A549 (cell line): ENCODE measurements around the gene C11orf58. TPM values are rescaled to one million over a fixed set of nuclear protein-coding genes. Genes with fewer than 3 reads are reported as not detected.

ENCODE experiments used
- ATAC-seq, 2 experiments: fragments of 200-7000 bp in 1 of 2; fragments of >200 bp in 1 of 2; cut with Nextera tagmentation in 1 of 2; cut with Tn5 transposase in 1 of 2; 3 replicates each; pipeline versions ENCODE4 v1.8.0 to v1.9.1; 2018 to 2020; ENCODE audit warnings: mild to moderate bottlenecking in 1 of 2, moderate library complexity in 1 of 2
- CTCF ChIA-PET: fragments of 300-600 bp; sonication (Branson Sonifier 250); formaldehyde crosslinking; extraction: SDS; loops from one replicate; lab custom pipeline; 2021; ENCODE audit warnings: antibody characterized with exemption, inconsistent platforms; lab: Yijun Ruan, JAX
- POLR2A ChIA-PET: fragments of 350-600 bp; formaldehyde crosslinking; extraction: SDS; loops from one replicate; lab custom pipeline; 2021; ENCODE audit warnings: antibody characterized with exemption, inconsistent platforms; lab: Yijun Ruan, JAX
- DNase-seq, 2 experiments: peaks; one replicate each; pipeline versions ENCODE4 v3.0.0 to v3.0.0-alpha.2; 2011 to 2016; ENCODE audit warnings: low read depth in 1 of 2, low spot score in 1 of 2
- FAIRE-seq: peaks from 2 replicates; lab custom pipeline; 2011; peaks lifted over from hg19 to GRCh38; lab: Jason Lieb, UNC
- H3K27ac ChIP-seq, 2 experiments: fragments of >200 bp; sonication (Bioruptor Twin); formaldehyde crosslinking; 3 replicates each; pipeline ENCODE4 v1.5.1; 2016 to 2017
- H3K4me1 ChIP-seq: fragments of >200 bp; sonication (Bioruptor Twin); formaldehyde crosslinking; 3 replicates; pipeline ENCODE4 v1.6.1; 2016
- H3K4me2 ChIP-seq: fragments of >200 bp; sonication (Bioruptor Twin); formaldehyde crosslinking; 3 replicates; pipeline ENCODE4 v1.6.1; 2016
- H3K4me3 ChIP-seq: fragments of >200 bp; sonication (Bioruptor Twin); formaldehyde crosslinking; 3 replicates; pipeline ENCODE4 v1.5.1; 2016
- H3K9me3 ChIP-seq: fragments of >200 bp; sonication (Bioruptor Twin); formaldehyde crosslinking; 3 replicates; pipeline ENCODE4 v1.6.1; 2016
- ESRRA ChIP-seq: fragments of 150-350 bp; IDR thresholded peaks from 2 replicates; pipeline ENCODE4 v1.6.1; 2014; ENCODE audit warnings: mild to moderate bottlenecking, low read length, borderline replicate concordance
- FOSL2 ChIP-seq, 2 experiments: fragments of 450-650 bp in 1 of 2; fragments of >200 bp in 1 of 2; sonication (Bioruptor Twin) in 1 of 2; formaldehyde crosslinking; IDR thresholded peaks; 2 replicates each; pipeline versions ENCODE4 v1.5.0 to v1.6.1; 2016 to 2020; ENCODE audit warnings: mild to moderate bottlenecking in 1 of 2, moderate library complexity in 1 of 2
- FOXS1 ChIP-seq: fragments of 250-450 bp; sonication (Bioruptor Pico); IDR thresholded peaks from 2 replicates; pipeline ENCODE4 v1.5.0; 2020; ENCODE audit warnings: mild to moderate bottlenecking, moderate library complexity
- HDAC2 ChIP-seq: fragments of 200-600 bp; sonication (generic); IDR thresholded peaks from 2 replicates; pipeline ENCODE4 v1.6.1; 2016
- HOXA7 ChIP-seq: fragments of 250-450 bp; sonication (Bioruptor Pico); IDR thresholded peaks from 2 replicates; pipeline ENCODE4 v1.5.0; 2020; ENCODE audit warnings: mild to moderate bottlenecking, moderate library complexity
- HOXB5 ChIP-seq: fragments of 250-450 bp; sonication (Bioruptor Pico); IDR thresholded peaks from 2 replicates; pipeline ENCODE4 v1.5.0; 2020; ENCODE audit warnings: mild to moderate bottlenecking, moderate library complexity
- JUN ChIP-seq, 2 experiments: fragments of >200 bp; sonication (Bioruptor Twin); formaldehyde crosslinking; IDR thresholded peaks; 2 replicates in 1 of 2; 3 replicates in 1 of 2; pipeline ENCODE4 v1.6.1; 2016 to 2017
- MAFK ChIP-seq: fragments of 450-650 bp; IDR thresholded peaks from 2 replicates; pipeline ENCODE4 v1.6.1; 2014; ENCODE audit not compliant: partially characterized antibody
- MAZ ChIP-seq: fragments of 150-350 bp; IDR thresholded peaks from 2 replicates; pipeline ENCODE4 v1.6.1; 2014; ENCODE audit warnings: antibody characterized with exemption, low read depth, low read length, borderline replicate concordance
- PHF8 ChIP-seq: fragments of 200-600 bp; sonication (generic); IDR thresholded peaks from 2 replicates; pipeline ENCODE4 v1.6.1; 2016; ENCODE audit warnings: low read depth, mild to moderate bottlenecking, antibody characterized with exemption, moderate library complexity, borderline replicate concordance
- POLR2A ChIP-seq: IDR thresholded peaks from 2 replicates; pipeline ENCODE4 v1.6.1; 2012; ENCODE audit warnings: mild to moderate bottlenecking, low read length
- RARB ChIP-seq: fragments of 250-450 bp; sonication (Bioruptor Pico); IDR thresholded peaks from 2 replicates; pipeline ENCODE4 v1.8.0; 2021; ENCODE audit warnings: mild to moderate bottlenecking, moderate library complexity
- RFX5 ChIP-seq: fragments of 450-650 bp; IDR thresholded peaks from 2 replicates; pipeline ENCODE4 v1.7.1; 2014; ENCODE audit warnings: antibody characterized with exemption, mild to moderate bottlenecking, moderate library complexity
- TFCP2L1 ChIP-seq: fragments of 250-450 bp; sonication (Bioruptor Pico); IDR thresholded peaks from 2 replicates; pipeline ENCODE4 v1.5.0; 2021; ENCODE audit warnings: mild to moderate bottlenecking
- ZC3H11A ChIP-seq: fragments of 450-650 bp; IDR thresholded peaks from 2 replicates; pipeline ENCODE4 v1.6.1; 2014; ENCODE audit warnings: antibody characterized with exemption, mild to moderate bottlenecking
- WGBS: methylation state at CpG from one replicate; pipeline ENCODE4 v1.1.6; 2017; ENCODE audit errors: missing lambda C conversion rate; 5-methylcytosine and 5-hydroxymethylcytosine counted together
- polyA minus RNA-seq: library from RNA; depleted of rRNA, polyadenylated mRNA; stranded (reverse); fragments of >200 nt; gene quantifications from 2 replicates; pipeline ENCODE4 v1.2.3, GENCODE V29; 2011; rRNA and poly(A)+ RNA removed
- polyA plus RNA-seq, 4 experiments: library from polyadenylated mRNA; depleted of rRNA in 3 of 4; stranded (reverse); fragments of >200 nt; fragmentation: RNase III in 1 of 4; extraction: RNeasy Plus Mini Kit Qiagen cat#74134 plus additional on column Dnase treatment in 1 of 4; gene quantifications; 2 replicates in 3 of 4; 3 replicates in 1 of 4; pipeline ENCODE4 v1.2.3, GENCODE V29; 2011 to 2017
- TF ChIP-seq, protein P1 (sequence below): IDR thresholded peaks from 2 replicates; pipeline ENCODE4 v1.6.1; 2012
- TF ChIP-seq, protein P2 (sequence below): fragments of 250-450 bp; sonication (Bioruptor Pico); IDR thresholded peaks from 2 replicates; pipeline ENCODE4 v1.5.0; 2021; ENCODE audit warnings: mild to moderate bottlenecking, moderate library complexity, borderline replicate concordance
- TF ChIP-seq, protein P3 (sequence below): IDR thresholded peaks from 2 replicates; pipeline ENCODE4 v1.6.1; 2012
- TF ChIP-seq, protein P4 (sequence below): fragments of 450-650 bp; IDR thresholded peaks from 2 replicates; pipeline ENCODE4 v1.6.1; 2014; ENCODE audit warnings: antibody characterized with exemption
- TF ChIP-seq, protein P5 (sequence below): fragments of >200 bp; sonication (Bioruptor Twin); formaldehyde crosslinking; IDR thresholded peaks from 3 replicates; pipeline ENCODE4 v1.6.1; 2016
- TF ChIP-seq, protein P6 (sequence below): fragments of 200-600 bp; sonication (generic); IDR thresholded peaks from 2 replicates; pipeline ENCODE4 v1.6.1; 2016; ENCODE audit warnings: antibody characterized with exemption, mild to moderate bottlenecking, moderate library complexity

Gene C11orf58
- 144 and 342 TPM in 2 replicates for polyA plus RNA-seq (2011; rRNA removed)
- 119 and 182 TPM in 2 replicates for polyA plus RNA-seq (2012; cell fraction: cytosol; rRNA removed)
- 24.9 and 41.3 TPM in 2 replicates for polyA plus RNA-seq (2012; cell fraction: nucleus; rRNA removed)
- polyA plus RNA-seq (2017; fragmentation: RNase III; extraction: RNeasy Plus Mini Kit Qiagen cat#74134 plus additional on column Dnase treatment), result 417 to 467 TPM (median 456 TPM) in 3 replicates
- 84.6 and 109 TPM in 2 replicates for polyA minus RNA-seq

DNA sequence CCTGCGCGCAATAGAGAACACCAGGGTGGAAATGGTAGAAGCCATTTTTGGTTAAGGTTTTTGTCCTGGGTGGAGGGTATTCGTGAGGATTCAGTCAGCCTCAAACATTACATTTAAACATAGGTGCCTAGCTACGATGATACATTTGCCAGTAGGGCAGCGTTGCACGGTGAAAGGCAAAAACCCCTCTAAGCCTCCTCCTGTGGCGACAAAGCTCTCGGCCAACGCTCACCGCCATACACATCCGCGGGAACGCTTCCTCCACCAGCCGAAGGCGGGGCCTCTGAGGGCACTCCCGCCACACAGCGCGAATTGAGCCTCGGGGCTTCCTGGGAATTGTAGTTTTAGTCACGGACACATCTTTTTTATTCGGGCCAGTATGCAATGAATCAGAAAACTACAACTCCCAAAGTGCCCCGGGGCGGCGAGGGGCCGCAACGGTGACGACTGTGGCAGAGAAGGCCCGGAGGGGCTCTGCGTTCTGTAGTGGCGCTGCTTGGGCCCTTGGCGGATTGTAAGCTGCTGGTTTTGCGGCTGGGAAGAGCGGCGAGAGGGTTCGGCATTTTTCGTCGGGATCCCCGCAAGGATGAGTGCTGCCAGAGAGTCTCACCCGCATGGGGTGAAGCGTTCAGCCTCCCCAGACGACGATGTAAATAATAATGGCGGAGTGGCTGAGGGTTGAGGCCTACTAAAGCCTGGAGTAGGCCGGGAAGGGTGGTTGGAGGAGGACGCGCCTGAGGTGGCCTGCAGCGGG lies at the start of gene C11orf58:
TSS of gene C11orf58 (plus strand) at position 455 of the 754 bp plus-strand sequence. CDS start at position 587, 132 bp downstream.
- POLR2A ChIA-PET, result interaction anchor here (0.5 to 1.3 kb wide), 5 partner anchors 12 to 505 kb away, joined by 3 read pairs; no protein-coding TSS in a partner anchor
- Histone ChIP-seq H3K4me3 (peak within 1 kb of the TSS; percentile 88), H3K27ac (peak within 1 kb of the TSS; percentile 92 to 97), H3K9me3 (no peaks in the 10 kb centered on the region), H3K4me1 (peaks cover 18% of the 10 kb centered on the region; the same call in 2 of the 3 replicates), H3K4me2 (peak within 1 kb of the TSS; percentile 86)
- 0 out of 2 replicates have a peak, but pooled peaks have one; percentile 24 for TF ChIP-seq MAZ
- TF ChIP-seq, protein P1, sequence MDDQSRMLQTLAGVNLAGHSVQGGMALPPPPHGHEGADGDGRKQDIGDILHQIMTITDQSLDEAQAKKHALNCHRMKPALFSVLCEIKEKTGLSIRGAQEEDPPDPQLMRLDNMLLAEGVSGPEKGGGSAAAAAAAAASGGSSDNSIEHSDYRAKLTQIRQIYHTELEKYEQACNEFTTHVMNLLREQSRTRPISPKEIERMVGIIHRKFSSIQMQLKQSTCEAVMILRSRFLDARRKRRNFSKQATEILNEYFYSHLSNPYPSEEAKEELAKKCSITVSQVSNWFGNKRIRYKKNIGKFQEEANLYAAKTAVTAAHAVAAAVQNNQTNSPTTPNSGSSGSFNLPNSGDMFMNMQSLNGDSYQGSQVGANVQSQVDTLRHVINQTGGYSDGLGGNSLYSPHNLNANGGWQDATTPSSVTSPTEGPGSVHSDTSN, result 0 out of 2 replicates have a peak, but pooled peaks have one; percentile 27
- TF ChIP-seq, protein P2, sequence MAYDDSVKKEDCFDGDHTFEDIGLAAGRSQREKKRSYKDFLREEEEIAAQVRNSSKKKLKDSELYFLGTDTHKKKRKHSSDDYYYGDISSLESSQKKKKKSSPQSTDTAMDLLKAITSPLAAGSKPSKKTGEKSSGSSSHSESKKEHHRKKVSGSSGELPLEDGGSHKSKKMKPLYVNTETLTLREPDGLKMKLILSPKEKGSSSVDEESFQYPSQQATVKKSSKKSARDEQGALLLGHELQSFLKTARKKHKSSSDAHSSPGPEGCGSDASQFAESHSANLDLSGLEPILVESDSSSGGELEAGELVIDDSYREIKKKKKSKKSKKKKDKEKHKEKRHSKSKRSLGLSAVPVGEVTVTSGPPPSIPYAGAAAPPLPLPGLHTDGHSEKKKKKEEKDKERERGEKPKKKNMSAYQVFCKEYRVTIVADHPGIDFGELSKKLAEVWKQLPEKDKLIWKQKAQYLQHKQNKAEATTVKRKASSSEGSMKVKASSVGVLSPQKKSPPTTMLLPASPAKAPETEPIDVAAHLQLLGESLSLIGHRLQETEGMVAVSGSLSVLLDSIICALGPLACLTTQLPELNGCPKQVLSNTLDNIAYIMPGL (CRISPR knock-in tag), result peak; percentile 74; the same call in 1 of the 2 replicates
- peak; percentile 84 to 91 for TF ChIP-seq JUN (IDR thresholded peaks at IDR 0.05)
- peak; percentile 36; the same call in 1 of the 2 replicates for TF ChIP-seq RFX5
- TF ChIP-seq, protein P3, sequence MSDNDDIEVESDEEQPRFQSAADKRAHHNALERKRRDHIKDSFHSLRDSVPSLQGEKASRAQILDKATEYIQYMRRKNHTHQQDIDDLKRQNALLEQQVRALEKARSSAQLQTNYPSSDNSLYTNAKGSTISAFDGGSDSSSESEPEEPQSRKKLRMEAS, result peak; percentile 70
- TF ChIP-seq, protein P4, sequence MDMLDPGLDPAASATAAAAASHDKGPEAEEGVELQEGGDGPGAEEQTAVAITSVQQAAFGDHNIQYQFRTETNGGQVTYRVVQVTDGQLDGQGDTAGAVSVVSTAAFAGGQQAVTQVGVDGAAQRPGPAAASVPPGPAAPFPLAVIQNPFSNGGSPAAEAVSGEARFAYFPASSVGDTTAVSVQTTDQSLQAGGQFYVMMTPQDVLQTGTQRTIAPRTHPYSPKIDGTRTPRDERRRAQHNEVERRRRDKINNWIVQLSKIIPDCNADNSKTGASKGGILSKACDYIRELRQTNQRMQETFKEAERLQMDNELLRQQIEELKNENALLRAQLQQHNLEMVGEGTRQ, result no peak
- peak; percentile 83 for TF ChIP-seq POLR2A
- peak; percentile 99 for TF ChIP-seq PHF8
- TF ChIP-seq TFCP2L1 (CRISPR knock-in tag), result no peak
- TF ChIP-seq, protein P5, sequence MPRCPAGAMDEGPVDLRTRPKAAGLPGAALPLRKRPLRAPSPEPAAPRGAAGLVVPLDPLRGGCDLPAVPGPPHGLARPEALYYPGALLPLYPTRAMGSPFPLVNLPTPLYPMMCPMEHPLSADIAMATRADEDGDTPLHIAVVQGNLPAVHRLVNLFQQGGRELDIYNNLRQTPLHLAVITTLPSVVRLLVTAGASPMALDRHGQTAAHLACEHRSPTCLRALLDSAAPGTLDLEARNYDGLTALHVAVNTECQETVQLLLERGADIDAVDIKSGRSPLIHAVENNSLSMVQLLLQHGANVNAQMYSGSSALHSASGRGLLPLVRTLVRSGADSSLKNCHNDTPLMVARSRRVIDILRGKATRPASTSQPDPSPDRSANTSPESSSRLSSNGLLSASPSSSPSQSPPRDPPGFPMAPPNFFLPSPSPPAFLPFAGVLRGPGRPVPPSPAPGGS, result peak; percentile 95
- no peak for TF ChIP-seq ZC3H11A
- FAIRE-seq, result no peak
- CTCF ChIA-PET, result interaction anchor here (0.7 to 1.1 kb wide), 3 partner anchors 50 to 1139 kb away, joined by 3 to 4 read pairs (median 3); no protein-coding TSS in a partner anchor
- WGBS, result 1% methylated on average over 45 of the region's 47 CpGs
- ATAC-seq, result peak; percentile 98 to 99
- DNase-seq, result peak; percentile 90 to 97

DNA sequence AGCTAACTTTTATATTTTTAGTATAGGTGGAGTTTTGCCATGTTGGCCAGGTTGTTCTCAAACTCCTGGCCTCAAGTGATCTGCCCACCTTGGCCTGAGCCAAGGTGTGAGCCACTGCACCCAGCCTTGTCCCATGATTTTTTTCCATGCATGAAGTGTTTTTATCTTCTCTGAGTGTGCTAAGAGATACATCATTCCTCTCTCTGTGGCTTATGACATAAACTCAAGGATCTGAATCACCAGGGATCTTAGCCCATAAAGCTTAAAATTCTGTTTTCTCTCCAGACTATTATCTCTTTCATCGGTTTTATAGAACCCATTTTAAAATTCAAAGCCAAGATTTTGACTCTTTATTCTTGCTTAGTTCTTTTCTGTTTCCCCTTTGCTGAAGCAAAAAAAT lies 48.4 kb upstream of the C11orf58 start:
- ATAC-seq (no peak), FAIRE-seq (no peak), DNase-seq (no peak)
- 0% methylated on average over 1 of the region's 1 CpG for WGBS
- ChIA-PET CTCF (no interaction called here), POLR2A (no interaction called here)
- no peaks in the 10 kb centered on the region for H3K9me3 ChIP-seq
- no peak overlapping the region for H3K27ac ChIP-seq
- no peak overlapping the region for H3K4me3 ChIP-seq
- H3K4me2 ChIP-seq, result no peak overlapping the region
- H3K4me1 ChIP-seq, result no peaks in the 10 kb centered on the region
- TF ChIP-seq, protein P2 (CRISPR knock-in tag), result no peak
- TF ChIP-seq HOXA7 (no peak), HDAC2 (no peak), FOSL2 (IDR thresholded peaks at IDR 0.05) (no peak), FOSL2 (CRISPR knock-in tag; IDR thresholded peaks at IDR 0.05) (no peak), RARB (no peak), MAFK (no peak), HOXB5 (CRISPR knock-in tag) (no peak), FOXS1 (CRISPR knock-in tag) (no peak), JUN (IDR thresholded peaks at IDR 0.05) (no peak), ESRRA (no peak)
- TF ChIP-seq, protein P6, sequence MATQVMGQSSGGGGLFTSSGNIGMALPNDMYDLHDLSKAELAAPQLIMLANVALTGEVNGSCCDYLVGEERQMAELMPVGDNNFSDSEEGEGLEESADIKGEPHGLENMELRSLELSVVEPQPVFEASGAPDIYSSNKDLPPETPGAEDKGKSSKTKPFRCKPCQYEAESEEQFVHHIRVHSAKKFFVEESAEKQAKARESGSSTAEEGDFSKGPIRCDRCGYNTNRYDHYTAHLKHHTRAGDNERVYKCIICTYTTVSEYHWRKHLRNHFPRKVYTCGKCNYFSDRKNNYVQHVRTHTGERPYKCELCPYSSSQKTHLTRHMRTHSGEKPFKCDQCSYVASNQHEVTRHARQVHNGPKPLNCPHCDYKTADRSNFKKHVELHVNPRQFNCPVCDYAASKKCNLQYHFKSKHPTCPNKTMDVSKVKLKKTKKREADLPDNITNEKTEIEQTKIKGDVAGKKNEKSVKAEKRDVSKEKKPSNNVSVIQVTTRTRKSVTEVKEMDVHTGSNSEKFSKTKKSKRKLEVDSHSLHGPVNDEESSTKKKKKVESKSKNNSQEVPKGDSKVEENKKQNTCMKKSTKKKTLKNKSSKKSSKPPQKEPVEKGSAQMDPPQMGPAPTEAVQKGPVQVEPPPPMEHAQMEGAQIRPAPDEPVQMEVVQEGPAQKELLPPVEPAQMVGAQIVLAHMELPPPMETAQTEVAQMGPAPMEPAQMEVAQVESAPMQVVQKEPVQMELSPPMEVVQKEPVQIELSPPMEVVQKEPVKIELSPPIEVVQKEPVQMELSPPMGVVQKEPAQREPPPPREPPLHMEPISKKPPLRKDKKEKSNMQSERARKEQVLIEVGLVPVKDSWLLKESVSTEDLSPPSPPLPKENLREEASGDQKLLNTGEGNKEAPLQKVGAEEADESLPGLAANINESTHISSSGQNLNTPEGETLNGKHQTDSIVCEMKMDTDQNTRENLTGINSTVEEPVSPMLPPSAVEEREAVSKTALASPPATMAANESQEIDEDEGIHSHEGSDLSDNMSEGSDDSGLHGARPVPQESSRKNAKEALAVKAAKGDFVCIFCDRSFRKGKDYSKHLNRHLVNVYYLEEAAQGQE, result no peak
- TF ChIP-seq, protein P5, result no peak
